GM23338 (cell line): ENCODE data around the gene OR2B2. TPM values are rescaled to one million over a fixed set of nuclear protein-coding genes. Genes with fewer than 3 reads are reported as not detected.

Experiments used
- ATAC-seq: fragments of 200-7000 bp; cut with Tn5 transposase; 3 replicates; pipeline ENCODE4 v1.9.1; 2020
- DNase-seq: peaks from one replicate; pipeline ENCODE4 v3.0.0-alpha.2; 2015; ENCODE audit warnings: low spot score
- H2AFZ ChIP-seq: fragments of 200-600 bp; sonication (generic); 2 replicates; pipeline ENCODE4 v1.8.0; 2016; ENCODE audit warnings: antibody characterized with exemption, mild to moderate bottlenecking, moderate library complexity
- H3F3A ChIP-seq: fragments of 200-600 bp; sonication (generic); replicated peaks from 2 replicates; pipeline ENCODE4 v1.8.0; 2017; ENCODE audit warnings: antibody characterized with exemption, mixed run types, low read depth
- H3K27ac ChIP-seq: fragments of 200-600 bp; sonication (generic); 2 replicates; pipeline ENCODE4 v1.6.1; 2016; ENCODE audit warnings: low read depth
- H3K27me3 ChIP-seq: fragments of 200-600 bp; sonication (generic); 2 replicates; pipeline ENCODE4 v1.8.0; 2016; ENCODE audit warnings: mild to moderate bottlenecking, mixed run types, moderate library complexity; ENCODE audit not compliant: insufficient read depth
- H3K36me3 ChIP-seq: fragments of 200-600 bp; sonication (generic); 2 replicates; pipeline ENCODE4 v1.8.0; 2016; ENCODE audit warnings: mild to moderate bottlenecking; ENCODE audit not compliant: insufficient read depth
- H3K4me1 ChIP-seq: fragments of 200-600 bp; sonication (generic); 2 replicates; pipeline ENCODE4 v1.8.0; 2016; ENCODE audit warnings: mild to moderate bottlenecking, moderate library complexity; ENCODE audit not compliant: insufficient read depth
- H3K4me2 ChIP-seq: fragments of 200-600 bp; sonication (generic); 2 replicates; pipeline ENCODE4 v1.7.1; 2017; ENCODE audit warnings: mixed run types
- H3K4me3 ChIP-seq: fragments of 200-600 bp; sonication (generic); 2 replicates; pipeline ENCODE4 v1.6.1; 2016; ENCODE audit warnings: mixed run types
- H3K79me2 ChIP-seq: fragments of 200-600 bp; sonication (generic); replicated peaks from 2 replicates; pipeline ENCODE4 v1.8.0; 2017; ENCODE audit warnings: mild to moderate bottlenecking; ENCODE audit not compliant: insufficient read depth
- H3K9me2 ChIP-seq: fragments of 200-600 bp; sonication (generic); 2 replicates; pipeline ENCODE4 v1.8.0; 2017; ENCODE audit not compliant: insufficient read depth
- H4K20me1 ChIP-seq: fragments of 200-600 bp; sonication (generic); replicated peaks from 2 replicates; pipeline ENCODE4 v1.8.0; 2017; ENCODE audit warnings: mild to moderate bottlenecking; ENCODE audit not compliant: insufficient read depth
- H3K27ac Mint-ChIP-seq: 2 replicates; pipeline ENCODE4 v1.8.0; 2020; ENCODE audit warnings: inconsistent platforms, mild to moderate bottlenecking, moderate library complexity, mixed read lengths
- H3K27me3 Mint-ChIP-seq: 3 replicates; pipeline ENCODE4 v1.8.0; 2022; ENCODE audit warnings: low read depth, mild to moderate bottlenecking, moderate library complexity, mixed read lengths, inconsistent platforms; ENCODE audit not compliant: insufficient read depth, poor library complexity
- H3K36me3 Mint-ChIP-seq: 3 replicates; pipeline ENCODE4 v1.8.0; 2021; ENCODE audit warnings: low read depth, mild to moderate bottlenecking, inconsistent platforms, moderate library complexity, mixed read lengths
- H3K4me1 Mint-ChIP-seq: 3 replicates; pipeline ENCODE4 v1.8.0; 2020; ENCODE audit warnings: mild to moderate bottlenecking, inconsistent platforms, mixed read lengths
- H3K4me3 Mint-ChIP-seq: 3 replicates; pipeline ENCODE4 v1.8.0; 2021; ENCODE audit warnings: moderate library complexity, mild to moderate bottlenecking, inconsistent platforms, mixed read lengths
- H3K9me3 Mint-ChIP-seq: 3 replicates; pipeline ENCODE4 v1.8.0; 2020; ENCODE audit warnings: moderate library complexity, mild to moderate bottlenecking, inconsistent platforms, mixed read lengths
- CREB1 ChIP-seq: fragments of 250-450 bp; sonication (Bioruptor Pico); IDR thresholded peaks from 2 replicates; pipeline ENCODE4 v1.5.0; 2020; ENCODE audit warnings: low read depth, mild to moderate bottlenecking, moderate library complexity
- CTCF ChIP-seq, 2 experiments: fragments of 200-600 bp in 1 of 2; sonication (generic) in 1 of 2; conservative IDR thresholded peaks; 2 replicates each; pipeline versions ENCODE4 v1.5.1 to v1.6.1; 2016 to 2017; ENCODE audit warnings: antibody characterized with exemption in 2 of 2, low read depth in 2 of 2, mild to moderate bottlenecking in 2 of 2, moderate library complexity in 1 of 2
- ETS1 ChIP-seq: IDR thresholded peaks from 2 replicates; pipeline ENCODE4 v1.6.1; 2016; ENCODE audit warnings: antibody characterized with exemption
- EZH2 ChIP-seq: fragments of 200-600 bp; sonication (generic); IDR thresholded peaks from one replicate; pipeline ENCODE4 v1.8.0; 2017; ENCODE audit warnings: antibody characterized with exemption, mild to moderate bottlenecking, low read depth; ENCODE audit not compliant: unreplicated experiment
- EZH2phosphoT487 ChIP-seq: fragments of 200-600 bp; sonication (generic); IDR thresholded peaks from one replicate; pipeline ENCODE4 v1.8.1; 2018; ENCODE audit warnings: antibody characterized with exemption; ENCODE audit not compliant: unreplicated experiment
- JUNB ChIP-seq: IDR thresholded peaks from one replicate; pipeline ENCODE4 v1.6.1; 2016; ENCODE audit warnings: antibody characterized with exemption; ENCODE audit not compliant: unreplicated experiment
- POLR2AphosphoS5 ChIP-seq: IDR thresholded peaks from 2 replicates; pipeline ENCODE4 v1.6.1; 2016; ENCODE audit warnings: antibody characterized with exemption, low read depth
- REST ChIP-seq: IDR thresholded peaks from one replicate; pipeline ENCODE4 v1.6.1; 2018; ENCODE audit warnings: antibody characterized with exemption; ENCODE audit not compliant: unreplicated experiment
- STAT1 ChIP-seq: IDR thresholded peaks from one replicate; pipeline ENCODE4 v1.6.1; 2016; ENCODE audit warnings: antibody characterized with exemption; ENCODE audit not compliant: unreplicated experiment
- ZNF114 ChIP-seq: fragments of 250-450 bp; sonication (Bioruptor Pico); IDR thresholded peaks from 2 replicates; pipeline ENCODE4 v1.5.0; 2020; ENCODE audit warnings: mild to moderate bottlenecking, moderate library complexity
- ZNF331 ChIP-seq: fragments of 250-450 bp; sonication (Bioruptor Pico); IDR thresholded peaks from 2 replicates; pipeline ENCODE4 v1.5.0; 2020; ENCODE audit warnings: low read depth, mild to moderate bottlenecking, moderate library complexity
- polyA plus RNA-seq: library from polyadenylated mRNA; unstranded; fragments of >200 nt; fragmentation: Nextera tagmentation; extraction: Ambion mirVana; gene quantifications from 2 replicates; pipeline ENCODE4 v1.2.1, GENCODE V29; 2016
- total RNA-seq: library from RNA; depleted of rRNA; stranded (reverse); fragments of >200 nt; shearing (Covaris generic); gene quantifications from 2 replicates; pipeline ENCODE4 v1.2.3, GENCODE V29; 2014
- TF ChIP-seq, protein P1 (sequence below): fragments of 250-450 bp; sonication (Bioruptor Pico); IDR thresholded peaks from 2 replicates; pipeline ENCODE4 v1.5.0; 2020; ENCODE audit warnings: mild to moderate bottlenecking, moderate library complexity

Gene OR2B2
- total and polyA plus RNA-seq, 2 experiments from 2014 or later, result 0.38 TPM; not detected in 1

DNA sequence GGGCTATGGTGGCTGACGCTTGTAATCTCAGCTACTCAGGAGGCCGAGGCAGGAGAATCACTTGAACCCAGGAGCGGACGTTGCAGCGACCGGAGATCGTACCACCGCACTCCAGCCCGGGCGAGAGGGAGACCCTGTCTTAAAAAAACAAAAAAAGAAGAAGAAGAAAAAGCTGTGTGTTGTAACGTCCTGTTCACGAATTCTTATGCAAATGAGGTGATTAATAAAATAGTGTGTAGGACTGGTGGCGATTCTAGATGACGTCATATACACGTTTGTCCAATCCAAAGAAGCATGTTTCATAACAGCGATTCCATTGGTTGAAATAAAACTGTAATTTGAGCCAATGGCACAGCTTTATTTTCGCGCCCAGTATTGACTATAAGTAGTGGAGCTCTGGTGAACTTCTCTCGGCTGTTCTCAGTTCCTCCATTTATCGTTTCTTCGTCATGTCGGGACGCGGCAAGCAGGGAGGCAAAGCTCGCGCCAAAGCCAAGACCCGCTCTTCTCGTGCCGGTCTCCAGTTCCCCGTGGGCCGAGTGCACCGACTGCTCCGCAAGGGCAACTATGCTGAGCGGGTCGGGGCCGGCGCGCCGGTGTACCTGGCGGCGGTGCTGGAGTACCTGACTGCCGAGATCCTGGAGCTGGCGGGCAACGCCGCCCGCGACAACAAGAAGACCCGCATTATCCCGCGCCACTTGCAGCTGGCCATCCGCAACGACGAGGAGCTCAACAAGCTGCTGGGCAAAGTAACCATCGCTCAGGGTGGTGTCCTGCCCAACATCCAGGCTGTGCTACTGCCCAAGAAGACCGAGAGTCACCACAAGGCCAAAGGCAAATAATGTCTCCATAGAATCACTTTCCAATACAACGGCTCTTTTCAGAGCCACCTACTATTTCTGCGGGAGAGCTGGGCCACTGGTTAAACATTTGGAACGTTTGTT is 47.0 kb downstream of the OR2B2 start:
- Histone ChIP-seq H3K36me3 (no peaks in the 10 kb centered on the region), H3K4me2 (peak overlapping the region; percentile 85), H3K27ac (peak overlapping the region; percentile 99), H4K20me1 (no peaks in the 10 kb centered on the region), H3K4me3 (peak overlapping the region; percentile 78), H2AFZ (no peak overlapping the region), H3K79me2 (no peaks in the 10 kb centered on the region), H3K9me2 (no peaks in the 10 kb centered on the region), H3K27me3 (no peaks in the 10 kb centered on the region), H3F3A (peaks cover 11% of the 10 kb centered on the region), H3K4me1 (0 out of 2 replicates have a peak, but pooled peaks cover 3% of the 10 kb centered on the region)
- peak; percentile 85; the same call in 1 of the 2 replicates for TF ChIP-seq ZNF114 (CRISPR knock-in tag)
- TF ChIP-seq REST, result no peak
- TF ChIP-seq EZH2phosphoT487, result no peak
- no peak for TF ChIP-seq CTCF (conservative IDR thresholded peaks at IDR 0.05; ENCODE audit: low read depth in 2 of 2)
- TF ChIP-seq ZNF331, result no peak
- TF ChIP-seq POLR2AphosphoS5, result peak; percentile 97
- no peak for TF ChIP-seq EZH2
- TF ChIP-seq JUNB, result no peak
- no peak for TF ChIP-seq STAT1
- TF ChIP-seq, protein P1, sequence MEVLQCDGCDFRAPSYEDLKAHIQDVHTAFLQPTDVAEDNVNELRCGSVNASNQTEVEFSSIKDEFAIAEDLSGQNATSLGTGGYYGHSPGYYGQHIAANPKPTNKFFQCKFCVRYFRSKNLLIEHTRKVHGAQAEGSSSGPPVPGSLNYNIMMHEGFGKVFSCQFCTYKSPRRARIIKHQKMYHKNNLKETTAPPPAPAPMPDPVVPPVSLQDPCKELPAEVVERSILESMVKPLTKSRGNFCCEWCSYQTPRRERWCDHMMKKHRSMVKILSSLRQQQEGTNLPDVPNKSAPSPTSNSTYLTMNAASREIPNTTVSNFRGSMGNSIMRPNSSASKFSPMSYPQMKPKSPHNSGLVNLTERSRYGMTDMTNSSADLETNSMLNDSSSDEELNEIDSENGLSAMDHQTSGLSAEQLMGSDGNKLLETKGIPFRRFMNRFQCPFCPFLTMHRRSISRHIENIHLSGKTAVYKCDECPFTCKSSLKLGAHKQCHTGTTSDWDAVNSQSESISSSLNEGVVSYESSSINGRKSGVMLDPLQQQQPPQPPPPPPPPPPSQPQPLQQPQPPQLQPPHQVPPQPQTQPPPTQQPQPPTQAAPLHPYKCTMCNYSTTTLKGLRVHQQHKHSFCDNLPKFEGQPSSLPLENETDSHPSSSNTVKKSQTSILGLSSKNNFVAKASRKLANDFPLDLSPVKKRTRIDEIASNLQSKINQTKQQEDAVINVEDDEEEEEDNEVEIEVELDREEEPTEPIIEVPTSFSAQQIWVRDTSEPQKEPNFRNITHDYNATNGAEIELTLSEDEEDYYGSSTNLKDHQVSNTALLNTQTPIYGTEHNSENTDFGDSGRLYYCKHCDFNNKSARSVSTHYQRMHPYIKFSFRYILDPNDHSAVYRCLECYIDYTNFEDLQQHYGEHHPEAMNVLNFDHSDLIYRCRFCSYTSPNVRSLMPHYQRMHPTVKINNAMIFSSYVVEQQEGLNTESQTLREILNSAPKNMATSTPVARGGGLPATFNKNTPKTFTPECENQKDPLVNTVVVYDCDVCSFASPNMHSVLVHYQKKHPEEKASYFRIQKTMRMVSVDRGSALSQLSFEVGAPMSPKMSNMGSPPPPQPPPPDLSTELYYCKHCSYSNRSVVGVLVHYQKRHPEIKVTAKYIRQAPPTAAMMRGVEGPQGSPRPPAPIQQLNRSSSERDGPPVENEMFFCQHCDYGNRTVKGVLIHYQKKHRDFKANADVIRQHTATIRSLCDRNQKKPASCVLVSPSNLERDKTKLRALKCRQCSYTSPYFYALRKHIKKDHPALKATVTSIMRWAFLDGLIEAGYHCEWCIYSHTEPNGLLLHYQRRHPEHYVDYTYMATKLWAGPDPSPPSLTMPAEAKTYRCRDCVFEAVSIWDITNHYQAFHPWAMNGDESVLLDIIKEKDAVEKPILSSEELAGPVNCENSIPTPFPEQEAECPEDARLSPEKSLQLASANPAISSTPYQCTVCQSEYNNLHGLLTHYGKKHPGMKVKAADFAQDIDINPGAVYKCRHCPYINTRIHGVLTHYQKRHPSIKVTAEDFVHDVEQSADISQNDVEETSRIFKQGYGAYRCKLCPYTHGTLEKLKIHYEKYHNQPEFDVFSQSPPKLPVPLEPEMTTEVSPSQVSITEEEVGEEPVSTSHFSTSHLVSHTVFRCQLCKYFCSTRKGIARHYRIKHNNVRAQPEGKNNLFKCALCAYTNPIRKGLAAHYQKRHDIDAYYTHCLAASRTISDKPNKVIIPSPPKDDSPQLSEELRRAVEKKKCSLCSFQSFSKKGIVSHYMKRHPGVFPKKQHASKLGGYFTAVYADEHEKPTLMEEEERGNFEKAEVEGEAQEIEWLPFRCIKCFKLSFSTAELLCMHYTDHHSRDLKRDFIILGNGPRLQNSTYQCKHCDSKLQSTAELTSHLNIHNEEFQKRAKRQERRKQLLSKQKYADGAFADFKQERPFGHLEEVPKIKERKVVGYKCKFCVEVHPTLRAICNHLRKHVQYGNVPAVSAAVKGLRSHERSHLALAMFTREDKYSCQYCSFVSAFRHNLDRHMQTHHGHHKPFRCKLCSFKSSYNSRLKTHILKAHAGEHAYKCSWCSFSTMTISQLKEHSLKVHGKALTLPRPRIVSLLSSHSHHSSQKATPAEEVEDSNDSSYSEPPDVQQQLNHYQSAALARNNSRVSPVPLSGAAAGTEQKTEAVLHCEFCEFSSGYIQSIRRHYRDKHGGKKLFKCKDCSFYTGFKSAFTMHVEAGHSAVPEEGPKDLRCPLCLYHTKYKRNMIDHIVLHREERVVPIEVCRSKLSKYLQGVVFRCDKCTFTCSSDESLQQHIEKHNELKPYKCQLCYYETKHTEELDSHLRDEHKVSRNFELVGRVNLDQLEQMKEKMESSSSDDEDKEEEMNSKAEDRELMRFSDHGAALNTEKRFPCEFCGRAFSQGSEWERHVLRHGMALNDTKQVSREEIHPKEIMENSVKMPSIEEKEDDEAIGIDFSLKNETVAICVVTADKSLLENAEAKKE, result no peak
- TF ChIP-seq CREB1, result peak; percentile 98
- TF ChIP-seq ETS1, result peak; percentile 45; the same call in 1 of the 2 replicates
- H3K27ac Mint-ChIP-seq, result peak overlapping the region; percentile 100
- H3K4me3 Mint-ChIP-seq, result peak overlapping the region; percentile 97
- peaks cover 16% of the 10 kb centered on the region for H3K4me1 Mint-ChIP-seq
- DNase-seq (peak; percentile 97), ATAC-seq (peak; percentile 41)
- H3K9me3 Mint-ChIP-seq, result peaks cover 30% of the 10 kb centered on the region
- H3K36me3 Mint-ChIP-seq, result peaks cover 14% of the 10 kb centered on the region
- peaks cover 32% of the 10 kb centered on the region for H3K27me3 Mint-ChIP-seq
